Measurements from ENCODE around the gene CHD3.
A peak's percentile ranks its signal among the peaks of the same experiment; 100 is the strongest.
"Not testable (repeated sequence)": the region's sequence is repeated elsewhere in the genome, so short reads cannot be mapped to it uniquely, and the experiment has no call there.

CHD3 gene

GRCh38 chr17:7930841-7931631 lies 42.4 kb downstream of the CHD3 start:
- no peak for DNase-seq (ENCODE audit: low read depth in 1 of 2, low spot score in 1 of 2)

GRCh38 chr17:7931709-7932482 lies 43.3 kb downstream of the CHD3 start, which contains the start of the genes CNTROB and TRAPPC1:
Gene CNTROB (plus strand): TSS chr17:7932206. CDS start chr17:7933080, 874 bp downstream.
Gene TRAPPC1 (minus strand): TSS chr17:7931946. CDS start chr17:7931829, 117 bp downstream.
- DNase-seq (ENCODE audit: low read depth in 1 of 2, low spot score in 1 of 2): peak; percentile 97 to 99

- no peak for DNase-seq (ENCODE audit: low read depth in 1 of 2, low spot score in 1 of 2)
These were observed 43.9 kb downstream of the CHD3 start for GRCh38 chr17:7932483-7932891.

GRCh38 chr17:7932949-7933348 lies 44.4 kb downstream of the CHD3 start:
- DNase-seq (ENCODE audit: low read depth in 1 of 2, low spot score in 1 of 2): no peak

- no peak for DNase-seq (ENCODE audit: low read depth in 1 of 2, low spot score in 1 of 2)
These were observed 47.3 kb downstream of the CHD3 start for GRCh38 chr17:7935859-7936258.

GRCh38 chr17:7940034-7940433 lies 51.4 kb downstream of the CHD3 start:
- no peak for DNase-seq (ENCODE audit: low read depth in 1 of 2, low spot score in 1 of 2)

- no peak for DNase-seq (ENCODE audit: low read depth in 1 of 2, low spot score in 1 of 2)
These were observed 52.2 kb downstream of the CHD3 start for GRCh38 chr17:7940743-7941142.

- no peak for DNase-seq (ENCODE audit: low read depth in 1 of 2, low spot score in 1 of 2)
These were observed 54.7 kb downstream of the CHD3 start for GRCh38 chr17:7943291-7943690.

GRCh38 chr17:7944326-7944725 lies 55.7 kb downstream of the CHD3 start:
- no peak for DNase-seq (ENCODE audit: low read depth in 1 of 2, low spot score in 1 of 2)

GRCh38 chr17:7945651-7946050 lies 57.1 kb downstream of the CHD3 start:
- no peak for DNase-seq (ENCODE audit: low read depth in 1 of 2, low spot score in 1 of 2)

- no peak for DNase-seq (ENCODE audit: low read depth in 1 of 2, low spot score in 1 of 2)
These were observed 57.9 kb downstream of the CHD3 start for GRCh38 chr17:7946441-7946840.

GRCh38 chr17:7947651-7948050 lies 59.1 kb downstream of the CHD3 start:
- DNase-seq (ENCODE audit: low read depth in 1 of 2, low spot score in 1 of 2): no peak

- DNase-seq (ENCODE audit: low read depth in 1 of 2, low spot score in 1 of 2): no peak
These were observed 62.0 kb downstream of the CHD3 start for GRCh38 chr17:7950578-7950977.

- peak in 1 of 2 donors; percentile 33 for DNase-seq (ENCODE audit: low read depth in 1 of 2, low spot score in 1 of 2)
These were observed 62.7 kb downstream of the CHD3 start for GRCh38 chr17:7951143-7951792.

- not testable (repeated sequence) for DNase-seq (ENCODE audit: low read depth in 1 of 2, low spot score in 1 of 2)
These were observed 64.7 kb downstream of the CHD3 start for GRCh38 chr17:7953266-7953665.

- no peak for DNase-seq (ENCODE audit: low read depth in 1 of 2, low spot score in 1 of 2)
These were observed 67.0 kb downstream of the CHD3 start for GRCh38 chr17:7955414-7956227.

GRCh38 chr17:7956228-7956965 lies 67.8 kb downstream of the CHD3 start:
- no peak for DNase-seq (ENCODE audit: low read depth in 1 of 2, low spot score in 1 of 2)

- DNase-seq (ENCODE audit: low read depth in 1 of 2, low spot score in 1 of 2): no peak
These were observed 71.1 kb downstream of the CHD3 start for GRCh38 chr17:7959503-7960253.

GRCh38 chr17:7961421-7961820 lies 72.8 kb downstream of the CHD3 start:
- no peak for DNase-seq (ENCODE audit: low read depth in 1 of 2, low spot score in 1 of 2)

All from activated CD4-positive, alpha-beta T cell treated with anti-CD3 and anti-CD28 coated beads, Interleukin-2, amount 50 U/mL, for 24 hours (primary cell).